ENCODE data around the gene ZNF75A.

- TF ChIP-seq CTCF (IDR thresholded peaks at IDR 0.05) (no peak), POLR2A (IDR thresholded peaks at IDR 0.05) (no peak), POLR2AphosphoS5 (IDR thresholded peaks at IDR 0.05) (no peak)
Measured at GRCh38 chr16:3321816-3322215, 16.5 kb downstream of the ZNF75A start.

Measured in gastroesophageal sphincter (tissue), 3 donors.